H9 (cell line): ENCODE measurements around the gene PTPN21. TPM values are rescaled to one million over a fixed set of nuclear protein-coding genes. Genes with fewer than 3 reads are reported as not detected.

Experiments used
- DNase-seq: peaks from one replicate; pipeline ENCODE4 v3.0.0-alpha.2; 2017
- H2AFZ ChIP-seq: one replicate; pipeline ENCODE4 v1.6.1; 2013; ENCODE audit warnings: mild to moderate bottlenecking, low read length, control low read depth, moderate library complexity
- H2AK5ac ChIP-seq: 2 replicates; pipeline ENCODE4 v1.6.1; 2013; ENCODE audit warnings: low read length, control low read depth, mixed read lengths; ENCODE audit not compliant: insufficient read length
- H2BK120ac ChIP-seq: one replicate; pipeline ENCODE4 v1.6.1; 2013; ENCODE audit warnings: low read depth, mild to moderate bottlenecking, low read length, control low read depth, inconsistent platforms; ENCODE audit not compliant: poor library complexity, severe bottlenecking
- H2BK12ac ChIP-seq: 2 replicates; pipeline ENCODE4 v1.6.1; 2013; ENCODE audit warnings: low read length, control low read depth, mixed read lengths, low read depth; ENCODE audit not compliant: insufficient read length
- H2BK15ac ChIP-seq: 2 replicates; pipeline ENCODE4 v1.6.1; 2013; ENCODE audit warnings: low read depth, low read length, control low read depth
- H2BK20ac ChIP-seq: one replicate; pipeline ENCODE4 v1.6.1; 2013; ENCODE audit warnings: low read depth, mild to moderate bottlenecking, low read length, control low read depth, inconsistent platforms; ENCODE audit not compliant: poor library complexity, severe bottlenecking
- H2BK5ac ChIP-seq: 2 replicates; pipeline ENCODE4 v1.6.1; 2013; ENCODE audit warnings: low read length, control low read depth, mixed read lengths; ENCODE audit not compliant: insufficient read length
- H3K14ac ChIP-seq: 2 replicates; pipeline ENCODE4 v1.6.1; 2013; ENCODE audit warnings: low read length, control low read depth; ENCODE audit not compliant: insufficient read depth
- H3K18ac ChIP-seq: 2 replicates; pipeline ENCODE4 v1.6.1; 2013; ENCODE audit warnings: low read depth, mild to moderate bottlenecking, mixed read lengths, low read length, control low read depth; ENCODE audit not compliant: insufficient read length
- H3K23ac ChIP-seq: 2 replicates; pipeline ENCODE4 v1.6.1; 2013; ENCODE audit warnings: low read length, control low read depth, mixed read lengths, low read depth; ENCODE audit not compliant: insufficient read length
- H3K23me2 ChIP-seq: 2 replicates; pipeline ENCODE4 v1.6.1; 2013; ENCODE audit warnings: low read depth, mild to moderate bottlenecking, mixed read lengths, low read length, control low read depth; ENCODE audit not compliant: insufficient read length, poor library complexity, severe bottlenecking
- H3K27ac ChIP-seq: 2 replicates; pipeline ENCODE4 v1.5.1; 2013; ENCODE audit warnings: low read length, control low read depth, mixed read lengths, low read depth; ENCODE audit not compliant: insufficient read length
- H3K27me3 ChIP-seq: 2 replicates; pipeline ENCODE4 v1.6.1; 2013; ENCODE audit warnings: low read length, control low read depth, inconsistent platforms; ENCODE audit not compliant: insufficient read depth
- H3K4ac ChIP-seq: 2 replicates; pipeline ENCODE4 v1.6.1; 2013; ENCODE audit warnings: low read depth, mild to moderate bottlenecking, control low read depth, inconsistent platforms, low read length, moderate library complexity
- H3K4me1 ChIP-seq: 2 replicates; pipeline ENCODE4 v1.6.1; 2013; ENCODE audit warnings: low read length, control low read depth, inconsistent platforms; ENCODE audit not compliant: insufficient read depth
- H3K4me2 ChIP-seq: 2 replicates; pipeline ENCODE4 v1.6.1; 2013; ENCODE audit warnings: low read length, control low read depth, mixed read lengths; ENCODE audit not compliant: insufficient read length, insufficient read depth
- H3K56ac ChIP-seq: 2 replicates; pipeline ENCODE4 v1.6.1; 2013; ENCODE audit warnings: low read depth, mild to moderate bottlenecking, mixed read lengths, low read length, control low read depth; ENCODE audit not compliant: insufficient read length
- H3K79me1 ChIP-seq: 2 replicates; pipeline ENCODE4 v1.6.1; 2013; ENCODE audit warnings: low read depth, mild to moderate bottlenecking, moderate library complexity, low read length, control low read depth, inconsistent platforms; ENCODE audit not compliant: insufficient read depth, poor library complexity, severe bottlenecking
- H3K79me2 ChIP-seq: 2 replicates; pipeline ENCODE4 v1.6.1; 2013; ENCODE audit warnings: low read length, control low read depth, inconsistent platforms; ENCODE audit not compliant: insufficient read depth
- H3K9ac ChIP-seq: 2 replicates; pipeline ENCODE4 v1.6.1; 2013; ENCODE audit warnings: low read length, control low read depth, mixed read lengths; ENCODE audit not compliant: insufficient read length; ENCODE audit errors: extremely low read depth
- H3K9me3 ChIP-seq: one replicate; pipeline ENCODE4 v1.6.1; 2013; ENCODE audit warnings: low read depth, low read length, inconsistent platforms; ENCODE audit not compliant: control insufficient read depth
- H3T11ph ChIP-seq: one replicate; pipeline ENCODE4 v1.6.1; 2013; ENCODE audit warnings: mild to moderate bottlenecking, low read length, control low read depth, inconsistent platforms
- H4K20me1 ChIP-seq: one replicate; pipeline ENCODE4 v1.6.1; 2013; ENCODE audit not compliant: control insufficient read depth, insufficient read length, insufficient read depth
- H4K5ac ChIP-seq: 2 replicates; pipeline ENCODE4 v1.6.1; 2013; ENCODE audit warnings: low read depth, mild to moderate bottlenecking, mixed read lengths, low read length, control low read depth; ENCODE audit not compliant: insufficient read length
- H4K8ac ChIP-seq: replicated peaks from 2 replicates; pipeline ENCODE4 v1.6.1; 2013; ENCODE audit warnings: low read length, control low read depth, mixed read lengths, low read depth; ENCODE audit not compliant: insufficient read length
- H4K91ac ChIP-seq: 2 replicates; pipeline ENCODE4 v1.6.1; 2013; ENCODE audit warnings: low read depth, mild to moderate bottlenecking, moderate library complexity, mixed read lengths, low read length, control low read depth; ENCODE audit not compliant: insufficient read length
- H3K27ac Mint-ChIP-seq, 3 experiments: 2 replicates in 2 of 3; 3 replicates in 1 of 3; pipeline ENCODE4 v1.8.0; 2020 to 2021; ENCODE audit warnings: mixed read lengths in 3 of 3, mild to moderate bottlenecking in 1 of 3, moderate library complexity in 1 of 3
- H3K27me3 Mint-ChIP-seq: 2 replicates; pipeline ENCODE4 v1.8.0; 2021; ENCODE audit warnings: low read depth, mild to moderate bottlenecking, moderate library complexity, mixed read lengths
- H3K36me3 Mint-ChIP-seq, 3 experiments: 2 replicates in 2 of 3; 3 replicates in 1 of 3; pipeline ENCODE4 v1.8.0; 2020 to 2021; ENCODE audit warnings: low read depth in 3 of 3, mixed read lengths in 3 of 3; ENCODE audit not compliant: insufficient read depth in 1 of 3
- H3K4me1 Mint-ChIP-seq, 2 experiments: 2 replicates each; pipeline ENCODE4 v1.8.0; 2020; ENCODE audit warnings: mixed read lengths in 2 of 2
- H3K4me3 Mint-ChIP-seq, 2 experiments: 2 replicates in 1 of 2; 3 replicates in 1 of 2; pipeline ENCODE4 v1.8.0; 2020 to 2021; ENCODE audit warnings: mild to moderate bottlenecking in 2 of 2, mixed read lengths in 2 of 2, moderate library complexity in 1 of 2
- H3K9me3 Mint-ChIP-seq, 2 experiments: 2 replicates in 1 of 2; 3 replicates in 1 of 2; pipeline ENCODE4 v1.8.0; 2020; ENCODE audit warnings: mild to moderate bottlenecking in 2 of 2, mixed read lengths in 2 of 2, moderate library complexity in 1 of 2
- WGBS: extraction: QIAGEN DNeasy Blood & Tissue Kit; methylation state at CpG from one replicate; pipeline ENCODE4 v1.1.7; 2013; ENCODE audit warnings: missing lambda C conversion rate, low lambda C conversion rate, mixed read lengths; ENCODE audit not compliant: insufficient read length; ENCODE audit errors: extremely low coverage; 5-methylcytosine and 5-hydroxymethylcytosine counted together
- total RNA-seq: library from RNA; stranded (reverse); gene quantifications from 2 replicates; pipeline ENCODE4 v1.2.1, GENCODE V29; 2021
- TF ChIP-seq, protein P1 (sequence below): fragments of 200-600 bp; sonication (generic); conservative IDR thresholded peaks from 3 replicates; pipeline ENCODE4 v1.8.0; 2021; ENCODE audit warnings: antibody characterized with exemption, mild to moderate bottlenecking

PTPN21 gene
- total RNA-seq, 1 experiment from 2014 or later: 14.3 TPM

DNA sequence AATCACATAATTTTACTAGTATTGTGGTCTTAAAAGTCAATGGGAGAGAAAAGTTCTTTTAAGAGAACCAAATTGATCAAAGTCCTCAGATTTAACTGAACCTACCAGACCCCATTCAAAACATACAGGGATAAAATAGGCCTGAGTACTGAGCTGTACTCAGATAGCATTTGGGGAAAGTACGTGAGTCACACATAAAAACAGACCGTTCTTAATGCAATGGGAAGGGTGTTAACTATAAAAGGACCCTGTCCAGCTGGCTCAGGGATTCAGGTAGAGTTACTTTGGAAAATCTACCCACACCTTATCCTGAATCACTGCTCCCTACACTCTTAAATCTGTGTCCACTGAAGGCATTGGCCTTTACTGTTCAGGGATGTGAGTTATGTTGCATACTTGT is 78.0 kb downstream of the PTPN21 start:
- H2BK15ac ChIP-seq: no peak overlapping the region
- no peak overlapping the region for H4K8ac ChIP-seq
- no peaks in the 10 kb centered on the region for H3K4me1 ChIP-seq
- H3K27ac ChIP-seq: no peak overlapping the region
- Mint-ChIP-seq H3K4me3 (no peak overlapping the region), H3K27me3 (no peaks in the 10 kb centered on the region), H3K27ac (peak overlapping the region in 1 of 3 experiments; percentile 61; a peak in 1 of 7 replicates), H3K4me1 (peaks cover 13 to 14% of the 10 kb centered on the region in 2 experiments), H3K36me3 (peaks cover 14 to 62% (median 58%) of the 10 kb centered on the region in 3 experiments), H3K9me3 (no peaks in the 10 kb centered on the region)
- no peak overlapping the region for H2BK120ac ChIP-seq
- no peak overlapping the region for H2BK20ac ChIP-seq
- H3K23ac ChIP-seq: no peak overlapping the region
- no peak overlapping the region for H4K5ac ChIP-seq
- H4K91ac ChIP-seq: no peak overlapping the region
- no peak overlapping the region for H3K14ac ChIP-seq
- H4K20me1 ChIP-seq: no peaks in the 10 kb centered on the region
- H3K9me3 ChIP-seq: no peaks in the 10 kb centered on the region
- H3K4me2 ChIP-seq: no peak overlapping the region
- H3K56ac ChIP-seq: no peak overlapping the region
- DNase-seq: no peak
- TF ChIP-seq, protein P1, sequence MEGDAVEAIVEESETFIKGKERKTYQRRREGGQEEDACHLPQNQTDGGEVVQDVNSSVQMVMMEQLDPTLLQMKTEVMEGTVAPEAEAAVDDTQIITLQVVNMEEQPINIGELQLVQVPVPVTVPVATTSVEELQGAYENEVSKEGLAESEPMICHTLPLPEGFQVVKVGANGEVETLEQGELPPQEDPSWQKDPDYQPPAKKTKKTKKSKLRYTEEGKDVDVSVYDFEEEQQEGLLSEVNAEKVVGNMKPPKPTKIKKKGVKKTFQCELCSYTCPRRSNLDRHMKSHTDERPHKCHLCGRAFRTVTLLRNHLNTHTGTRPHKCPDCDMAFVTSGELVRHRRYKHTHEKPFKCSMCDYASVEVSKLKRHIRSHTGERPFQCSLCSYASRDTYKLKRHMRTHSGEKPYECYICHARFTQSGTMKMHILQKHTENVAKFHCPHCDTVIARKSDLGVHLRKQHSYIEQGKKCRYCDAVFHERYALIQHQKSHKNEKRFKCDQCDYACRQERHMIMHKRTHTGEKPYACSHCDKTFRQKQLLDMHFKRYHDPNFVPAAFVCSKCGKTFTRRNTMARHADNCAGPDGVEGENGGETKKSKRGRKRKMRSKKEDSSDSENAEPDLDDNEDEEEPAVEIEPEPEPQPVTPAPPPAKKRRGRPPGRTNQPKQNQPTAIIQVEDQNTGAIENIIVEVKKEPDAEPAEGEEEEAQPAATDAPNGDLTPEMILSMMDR: no peak
- H2BK12ac ChIP-seq: no peak overlapping the region
- H3K79me1 ChIP-seq: no peaks in the 10 kb centered on the region
- H2AK5ac ChIP-seq: no peak overlapping the region
- no CpG with 5 or more reads among the region's 2 CpGs for WGBS
- H2BK5ac ChIP-seq: no peak overlapping the region
- no peak overlapping the region for H3K4ac ChIP-seq
- no peak overlapping the region for H3T11ph ChIP-seq
- no peaks in the 10 kb centered on the region for H3K23me2 ChIP-seq
- no peaks in the 10 kb centered on the region for H3K27me3 ChIP-seq
- H3K79me2 ChIP-seq: 0 out of 2 replicates have a peak, but pooled peaks cover 2% of the 10 kb centered on the region
- H3K18ac ChIP-seq: no peak overlapping the region
- H3K9ac ChIP-seq: no peak overlapping the region
- no peak overlapping the region for H2AFZ ChIP-seq
